IMR-90 (cell line): ENCODE data around the gene CLP1.

Source experiments
- BHLHE40 ChIP-seq: fragments of 150-350 bp; IDR thresholded peaks from 2 replicates; pipeline ENCODE4 v1.6.1; 2016; ENCODE audit warnings: mild to moderate bottlenecking, low read depth, low read length
- CHD1 ChIP-seq: IDR thresholded peaks from 2 replicates; pipeline ENCODE4 v1.6.1; 2012; ENCODE audit warnings: low read depth, low read length, improper control_type of control experiment
- MAFK ChIP-seq: IDR thresholded peaks from 2 replicates; pipeline ENCODE4 v1.6.1; 2012; ENCODE audit warnings: low read depth, low read length, improper control_type of control experiment
- POLR2A ChIP-seq: IDR thresholded peaks from 2 replicates; pipeline ENCODE4 v1.6.1; 2012; ENCODE audit warnings: mild to moderate bottlenecking, low read depth, low read length
- RAD21 ChIP-seq: IDR thresholded peaks from 2 replicates; pipeline ENCODE4 v1.6.1; 2012; ENCODE audit warnings: low read length, improper control_type of control experiment
- RFX5 ChIP-seq: IDR thresholded peaks from 2 replicates; pipeline ENCODE4 v1.8.0; 2012; ENCODE audit warnings: low read depth, mild to moderate bottlenecking, low read length, moderate library complexity
- TF ChIP-seq, protein P1 (sequence below): conservative IDR thresholded peaks from 2 replicates; pipeline ENCODE4 v1.5.1; 2012; ENCODE audit warnings: mild to moderate bottlenecking, low read depth, low read length, improper control_type of control experiment

DNA sequence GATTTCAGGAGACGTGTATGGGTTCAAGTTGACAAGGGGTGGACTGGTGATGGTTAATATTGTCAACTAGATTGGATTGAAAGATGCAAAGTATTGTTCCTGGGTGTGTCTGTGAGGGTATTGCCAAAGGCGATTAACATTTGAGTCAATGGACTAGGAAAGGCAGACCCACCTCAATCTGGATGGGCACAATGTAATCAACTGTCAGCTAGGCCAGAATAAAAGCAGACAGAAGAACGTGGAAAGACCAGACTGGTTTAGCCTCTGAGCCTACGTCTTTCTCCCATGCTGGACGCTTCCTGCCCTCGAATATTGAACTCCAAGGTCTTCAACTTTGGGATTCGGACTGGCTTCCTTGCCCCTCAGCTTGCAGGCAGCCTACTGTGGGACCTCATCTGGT lies 6.2 kb upstream of the CLP1 start:
- TF ChIP-seq, protein P1, sequence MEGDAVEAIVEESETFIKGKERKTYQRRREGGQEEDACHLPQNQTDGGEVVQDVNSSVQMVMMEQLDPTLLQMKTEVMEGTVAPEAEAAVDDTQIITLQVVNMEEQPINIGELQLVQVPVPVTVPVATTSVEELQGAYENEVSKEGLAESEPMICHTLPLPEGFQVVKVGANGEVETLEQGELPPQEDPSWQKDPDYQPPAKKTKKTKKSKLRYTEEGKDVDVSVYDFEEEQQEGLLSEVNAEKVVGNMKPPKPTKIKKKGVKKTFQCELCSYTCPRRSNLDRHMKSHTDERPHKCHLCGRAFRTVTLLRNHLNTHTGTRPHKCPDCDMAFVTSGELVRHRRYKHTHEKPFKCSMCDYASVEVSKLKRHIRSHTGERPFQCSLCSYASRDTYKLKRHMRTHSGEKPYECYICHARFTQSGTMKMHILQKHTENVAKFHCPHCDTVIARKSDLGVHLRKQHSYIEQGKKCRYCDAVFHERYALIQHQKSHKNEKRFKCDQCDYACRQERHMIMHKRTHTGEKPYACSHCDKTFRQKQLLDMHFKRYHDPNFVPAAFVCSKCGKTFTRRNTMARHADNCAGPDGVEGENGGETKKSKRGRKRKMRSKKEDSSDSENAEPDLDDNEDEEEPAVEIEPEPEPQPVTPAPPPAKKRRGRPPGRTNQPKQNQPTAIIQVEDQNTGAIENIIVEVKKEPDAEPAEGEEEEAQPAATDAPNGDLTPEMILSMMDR, result no peak
- TF ChIP-seq MAFK (no peak), BHLHE40 (no peak), CHD1 (no peak), RFX5 (no peak), POLR2A (no peak), RAD21 (no peak)
